GM19351 (cell line): ENCODE measurements around the gene REEP5.
"Not testable (repeated sequence)": the region's sequence is repeated elsewhere in the genome, so short reads cannot be mapped to it uniquely, and the experiment has no call there.

ENCODE experiments used
- ATAC-seq: cut with Tn5 transposase; IDR thresholded peaks from one replicate; pipeline ENCODE4 v1.9.1; 2021; ENCODE audit warnings: mild to moderate bottlenecking, moderate library complexity; ENCODE audit not compliant: unreplicated experiment

Gene REEP5

GRCh38 chr5:112933651-112934365 lies 11.8 kb upstream of the REEP5 start:
- ATAC-seq: no peak

GRCh38 chr5:112933105-112933504 lies 11.1 kb upstream of the REEP5 start:
- ATAC-seq: no peak

GRCh38 chr5:112931473-112931872 lies 9.4 kb upstream of the REEP5 start:
- no peak for ATAC-seq

- peak; percentile 59 for ATAC-seq
Measured at GRCh38 chr5:112930082-112930344, 8.0 kb upstream of the REEP5 start.

GRCh38 chr5:112929336-112930081 lies 7.5 kb upstream of the REEP5 start:
- ATAC-seq: peak; percentile 57

GRCh38 chr5:112923988-112924387 lies 2.0 kb upstream of the REEP5 start:
- no peak for ATAC-seq

GRCh38 chr5:112923148-112923917 lies 1.3 kb upstream of the REEP5 start:
- peak; percentile 41 for ATAC-seq

GRCh38 chr5:112921026-112921832 lies 798 bp downstream of the REEP5 start:
- ATAC-seq: peak; percentile 30

- ATAC-seq: no peak
Measured at GRCh38 chr5:112919972-112920371, 2.1 kb downstream of the REEP5 start.

GRCh38 chr5:112918679-112919078 lies 3.3 kb downstream of the REEP5 start:
- no peak for ATAC-seq

- no peak for ATAC-seq
Measured at GRCh38 chr5:112918136-112918535, 3.9 kb downstream of the REEP5 start.

- ATAC-seq: no peak
Measured at GRCh38 chr5:112917453-112917995, 4.5 kb downstream of the REEP5 start.

GRCh38 chr5:112915831-112916230 lies 6.2 kb downstream of the REEP5 start:
- ATAC-seq: no peak

- no peak for ATAC-seq
Measured at GRCh38 chr5:112914584-112914983, 7.4 kb downstream of the REEP5 start.

- no peak for ATAC-seq
Measured at GRCh38 chr5:112910529-112910928, 11.5 kb downstream of the REEP5 start.

GRCh38 chr5:112908854-112909253 lies 13.2 kb downstream of the REEP5 start:
- no peak for ATAC-seq

GRCh38 chr5:112907166-112907631 lies 14.8 kb downstream of the REEP5 start:
- peak; percentile 59 for ATAC-seq

GRCh38 chr5:112906637-112907036 lies 15.4 kb downstream of the REEP5 start:
- peak; percentile 53 for ATAC-seq

- ATAC-seq: not testable (repeated sequence)
Measured at GRCh38 chr5:112904996-112905395, 17.0 kb downstream of the REEP5 start.

GRCh38 chr5:112902561-112902960 lies 19.5 kb downstream of the REEP5 start:
- no peak for ATAC-seq

- no peak for ATAC-seq
Measured at GRCh38 chr5:112895682-112896081, 26.3 kb downstream of the REEP5 start.
